Endothelial cell of umbilical vein (primary cell): ENCODE data around the gene TEX19. TPM values are rescaled to one million over a fixed set of nuclear protein-coding genes. Genes with fewer than 3 reads are reported as not detected.

Experiments used
- BruUV-seq: library from RNA; stranded (reverse); fragments of 400-500 nt; replicated peaks from 2 replicates; lab custom pipeline; 2021; lab: Mats Ljungman, UMichigan
- CTCF ChIA-PET: fragments of 300-600, 350-600 bp; sonication (Branson Sonifier 250); formaldehyde crosslinking; loops from one replicate; lab custom pipeline; 2021; ENCODE audit warnings: antibody characterized with exemption, inconsistent platforms; lab: Charles Lee
- POLR2A ChIA-PET: fragments of 300-600, 350-600 bp; sonication (Branson Sonifier 250); formaldehyde crosslinking; loops from one replicate; lab custom pipeline; 2021; ENCODE audit warnings: antibody characterized with exemption, inconsistent platforms; lab: Charles Lee
- DNase-seq: peaks from one replicate; pipeline ENCODE4 v3.0.0-alpha.2; 2011; ENCODE audit warnings: low read depth, low spot score
- FAIRE-seq: peaks from 2 replicates; lab custom pipeline; 2011; peaks lifted over from hg19 to GRCh38; lab: Jason Lieb, UNC
- H2AFZ ChIP-seq: 2 replicates; pipeline ENCODE4 v1.6.0; 2012; ENCODE audit warnings: low read depth, low read length, control low read depth, inconsistent platforms
- H3K27ac ChIP-seq: 2 replicates; pipeline ENCODE4 v1.5.1; 2011; ENCODE audit warnings: low read depth, mild to moderate bottlenecking, control low read depth, low read length, moderate library complexity; ENCODE audit not compliant: insufficient read depth
- H3K27me3 ChIP-seq, 2 experiments: 2 replicates each; pipeline versions ENCODE4 v1.6.0 to v1.6.1; 2011; ENCODE audit warnings: low read length in 2 of 2, mixed read lengths in 1 of 2; ENCODE audit not compliant: control insufficient read depth in 2 of 2, insufficient read depth in 2 of 2
- H3K36me3 ChIP-seq, 2 experiments: 2 replicates in 1 of 2; 3 replicates in 1 of 2; pipeline ENCODE4 v1.5.1; 2011; ENCODE audit warnings: low read length in 2 of 2, mild to moderate bottlenecking in 1 of 2, moderate library complexity in 1 of 2; ENCODE audit not compliant: control insufficient read depth in 2 of 2, insufficient read depth in 2 of 2; ENCODE audit errors: extremely low read depth in 1 of 2
- H3K4me1 ChIP-seq: 3 replicates; pipeline ENCODE4 v1.5.1; 2011; ENCODE audit warnings: mild to moderate bottlenecking, low read length; ENCODE audit not compliant: control insufficient read depth, insufficient read depth; ENCODE audit errors: extremely low read depth
- H3K4me2 ChIP-seq: 2 replicates; pipeline ENCODE4 v1.6.1; 2011; ENCODE audit warnings: low read length, control low read depth, mixed read lengths; ENCODE audit not compliant: insufficient read depth
- H3K4me3 ChIP-seq, 3 experiments: fragments of 200-600 bp in 1 of 3; sonication (generic), shearing (Covaris generic) in 1 of 3; replicated peaks in 1 of 3; 2 replicates each; pipeline ENCODE4 v1.5.1; 2011 to 2016; ENCODE audit warnings: control low read depth in 3 of 3, low read length in 3 of 3, mild to moderate bottlenecking in 2 of 3, inconsistent platforms in 1 of 3, low read depth in 1 of 3, moderate library complexity in 1 of 3; ENCODE audit not compliant: insufficient read depth in 1 of 3
- H3K79me2 ChIP-seq: 2 replicates; pipeline ENCODE4 v1.6.0; 2012; ENCODE audit warnings: low read length, inconsistent platforms; ENCODE audit not compliant: control insufficient read depth, insufficient read depth
- H3K9ac ChIP-seq: replicated peaks from 2 replicates; pipeline ENCODE3; 2011; ENCODE audit warnings: low read length, control low read depth; ENCODE audit not compliant: insufficient read depth; ENCODE audit errors: extremely low read depth
- H3K9me1 ChIP-seq: replicated peaks from 3 replicates; pipeline ENCODE4 v1.6.0; 2011; ENCODE audit warnings: mild to moderate bottlenecking, low read length; ENCODE audit not compliant: control insufficient read depth, insufficient read depth; ENCODE audit errors: extremely low read depth
- H3K9me3 ChIP-seq: replicated peaks from 2 replicates; pipeline ENCODE4 v1.5.1; 2012; ENCODE audit warnings: low read length, inconsistent platforms; ENCODE audit not compliant: control insufficient read depth, insufficient read depth
- H4K20me1 ChIP-seq: replicated peaks from 2 replicates; pipeline ENCODE3; 2011; ENCODE audit warnings: mild to moderate bottlenecking, low read length; ENCODE audit not compliant: control insufficient read depth, insufficient read depth; ENCODE audit errors: extremely low read depth
- EZH2 ChIP-seq: IDR thresholded peaks from 2 replicates; pipeline ENCODE4 v1.6.1; 2012; ENCODE audit warnings: borderline replicate concordance, low read depth, mild to moderate bottlenecking, moderate library complexity, low read length, inconsistent platforms; ENCODE audit not compliant: severe bottlenecking
- FOS ChIP-seq: IDR thresholded peaks from 2 replicates; pipeline ENCODE4 v1.6.1; 2011; ENCODE audit warnings: mild to moderate bottlenecking, low read length, moderate library complexity, borderline replicate concordance; ENCODE audit not compliant: insufficient read depth
- GATA2 ChIP-seq: IDR thresholded peaks from 2 replicates; pipeline ENCODE4 v1.7.0; 2011; ENCODE audit warnings: low read depth, mild to moderate bottlenecking, moderate library complexity, mixed read lengths, low read length; ENCODE audit not compliant: insufficient read length, insufficient read depth
- JUN ChIP-seq: IDR thresholded peaks from 2 replicates; pipeline ENCODE4 v1.6.1; 2011; ENCODE audit warnings: borderline replicate concordance, low read depth; ENCODE audit not compliant: insufficient read length, insufficient read depth
- MYC ChIP-seq: IDR thresholded peaks from one replicate; pipeline ENCODE4 v1.6.1; 2011; ENCODE audit warnings: mild to moderate bottlenecking, low read depth, low read length
- POLR2A ChIP-seq: IDR thresholded peaks from 2 replicates; pipeline ENCODE4 v1.6.1; 2012; ENCODE audit warnings: low read depth, mild to moderate bottlenecking, control low read depth, low read length
- POLR2AphosphoS5 ChIP-seq: IDR thresholded peaks from 2 replicates; pipeline ENCODE4 v1.6.1; 2012; ENCODE audit warnings: low read depth, mild to moderate bottlenecking, control low read depth, low read length, moderate library complexity; ENCODE audit not compliant: insufficient read depth
- dilution Hi-C: fragments of 300-500 bp; cut with MboI; formaldehyde crosslinking; loops from one replicate; pipeline ENCODE4 v1.15.0; 2019; ENCODE audit warnings: low sequenced_read_pairs; ENCODE audit not compliant: extremely low pct_ligation_motif_present
- intact Hi-C: fragments of 100-400 bp; cut with micrococcal nuclease; formaldehyde crosslinking; loops from one replicate; pipeline ENCODE4 v1.10.0; 2022
- polyA plus RNA-seq, 4 experiments: library from polyadenylated mRNA; depleted of rRNA in 3 of 4; stranded (reverse) in 3 of 4; unstranded in 1 of 4; fragments of >200 nt; gene quantifications; 2 replicates each; pipeline versions ENCODE4 v1.2.1 to v1.2.3, GENCODE V29; 2011 to 2012; ENCODE audit warnings: missing spikeins in 1 of 4
- total RNA-seq: library from RNA; stranded (reverse); gene quantifications from 2 replicates; pipeline ENCODE4 v1.2.3, GENCODE V29; 2021
- TF ChIP-seq, protein P1 (sequence below): IDR thresholded peaks from 2 replicates; pipeline ENCODE4 v1.6.1; 2011; ENCODE audit not compliant: insufficient read depth, insufficient read length
- TF ChIP-seq, protein P2 (sequence below), 2 donors: IDR thresholded peaks; 1 replicate in 1 of 2; 2 replicates in 1 of 2; pipeline ENCODE4 v1.5.1; 2011; ENCODE audit warnings: low read length in 2 of 2, mild to moderate bottlenecking in 2 of 2, moderate library complexity in 2 of 2, control low read depth in 1 of 2, inconsistent platforms in 1 of 2, low read depth in 1 of 2; ENCODE audit not compliant: insufficient read depth in 1 of 2; ENCODE audit errors: extremely low read depth in 1 of 2

TEX19 gene
- total and polyA plus RNA-seq, 2 donors (not counting 3 experiments of a cell fraction or from before 2014, with no cell fraction given): 0.06 TPM; not detected in 1

DNA sequence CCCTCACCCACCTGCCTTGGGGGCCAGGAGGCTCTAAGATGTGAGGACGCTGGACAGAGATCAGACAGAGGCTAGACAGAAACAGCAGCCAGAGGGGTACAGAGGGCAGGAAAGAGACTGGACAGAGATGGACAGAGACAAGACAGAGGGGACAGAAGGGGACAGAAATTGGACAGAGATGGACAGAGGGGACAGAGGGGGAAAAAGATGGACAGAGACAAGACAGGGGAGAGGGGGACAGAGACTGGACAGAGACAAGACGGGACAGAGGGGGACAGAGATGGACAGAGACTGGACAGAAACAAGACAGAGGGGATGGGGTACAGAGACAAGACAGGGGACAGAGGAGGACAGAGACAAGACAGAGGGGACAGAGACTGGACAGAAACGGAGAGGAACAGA, 28.7 kb downstream of the TEX19 start:
- Histone ChIP-seq H3K4me1 (no peaks in the 10 kb centered on the region), H3K9me1 (no peaks in the 10 kb centered on the region), H3K79me2 (no peaks in the 10 kb centered on the region), H3K9ac (no peak overlapping the region), H3K36me3 (no peaks in the 10 kb centered on the region), H2AFZ (no peak overlapping the region), H3K4me2 (no peak overlapping the region), H3K27ac (no peak overlapping the region), H3K27me3 (no peaks in the 10 kb centered on the region), H3K4me3 (no peak overlapping the region), H4K20me1 (no peaks in the 10 kb centered on the region), H3K9me3 (no peaks in the 10 kb centered on the region)
- DNase-seq: no peak
- TF ChIP-seq, protein P1, sequence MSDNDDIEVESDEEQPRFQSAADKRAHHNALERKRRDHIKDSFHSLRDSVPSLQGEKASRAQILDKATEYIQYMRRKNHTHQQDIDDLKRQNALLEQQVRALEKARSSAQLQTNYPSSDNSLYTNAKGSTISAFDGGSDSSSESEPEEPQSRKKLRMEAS: no peak
- TF ChIP-seq MYC (no peak), GATA2 (no peak), POLR2A (no peak), EZH2 (no peak), POLR2AphosphoS5 (no peak), FOS (no peak), JUN (no peak)
- TF ChIP-seq, protein P2, sequence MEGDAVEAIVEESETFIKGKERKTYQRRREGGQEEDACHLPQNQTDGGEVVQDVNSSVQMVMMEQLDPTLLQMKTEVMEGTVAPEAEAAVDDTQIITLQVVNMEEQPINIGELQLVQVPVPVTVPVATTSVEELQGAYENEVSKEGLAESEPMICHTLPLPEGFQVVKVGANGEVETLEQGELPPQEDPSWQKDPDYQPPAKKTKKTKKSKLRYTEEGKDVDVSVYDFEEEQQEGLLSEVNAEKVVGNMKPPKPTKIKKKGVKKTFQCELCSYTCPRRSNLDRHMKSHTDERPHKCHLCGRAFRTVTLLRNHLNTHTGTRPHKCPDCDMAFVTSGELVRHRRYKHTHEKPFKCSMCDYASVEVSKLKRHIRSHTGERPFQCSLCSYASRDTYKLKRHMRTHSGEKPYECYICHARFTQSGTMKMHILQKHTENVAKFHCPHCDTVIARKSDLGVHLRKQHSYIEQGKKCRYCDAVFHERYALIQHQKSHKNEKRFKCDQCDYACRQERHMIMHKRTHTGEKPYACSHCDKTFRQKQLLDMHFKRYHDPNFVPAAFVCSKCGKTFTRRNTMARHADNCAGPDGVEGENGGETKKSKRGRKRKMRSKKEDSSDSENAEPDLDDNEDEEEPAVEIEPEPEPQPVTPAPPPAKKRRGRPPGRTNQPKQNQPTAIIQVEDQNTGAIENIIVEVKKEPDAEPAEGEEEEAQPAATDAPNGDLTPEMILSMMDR (IDR thresholded peaks at IDR 0.05; ENCODE audit: extremely low read depth in 1 of 2, insufficient read depth in 1 of 2, low read depth in 1 of 2, low read length in 2 of 2): no peak
- BruUV-seq: no TSS peak
- CTCF ChIA-PET: no interaction called here
- intact Hi-C loops: no loop called here
- POLR2A ChIA-PET: no interaction called here
- no peak for FAIRE-seq
- dilution Hi-C loops: no loop called here
